Measurements from ENCODE around the gene TNFAIP6.

The TNFAIP6 gene

DNA sequence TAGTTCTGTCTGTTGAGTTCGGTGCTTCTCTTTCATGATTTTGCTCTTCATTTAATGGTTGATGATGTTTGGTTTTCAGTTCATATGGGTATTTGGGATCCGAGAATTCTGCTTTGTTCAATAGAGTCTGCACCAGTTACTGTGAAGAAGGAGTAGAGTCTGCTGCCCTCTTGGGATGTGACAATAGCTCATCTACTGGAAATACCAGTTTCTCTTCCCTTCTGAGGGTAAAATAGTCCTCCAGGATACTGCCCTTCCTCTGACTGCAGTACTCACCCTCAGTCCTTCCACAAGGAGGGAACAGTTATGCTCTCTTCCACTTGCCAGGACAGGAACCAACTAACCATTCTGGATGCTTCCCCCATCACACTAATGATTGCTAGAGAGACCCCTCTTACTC is 12.5 kb upstream of the TNFAIP6 start:
- Histone ChIP-seq H3K27ac (ENCODE audit: low read length) (no peak overlapping the region), H3K9me3 (ENCODE audit: insufficient read depth, low read length) (no peaks in the 10 kb centered on the region), H2AFZ (ENCODE audit: low read depth, low read length) (no peak overlapping the region), H3K4me2 (ENCODE audit: low read length) (no peak overlapping the region), H3K27me3 (ENCODE audit: low read depth, low read length) (no peaks in the 10 kb centered on the region), H3K4me3 (ENCODE audit: low read length) (no peak overlapping the region), H4K20me1 (ENCODE audit: insufficient read depth, low read length) (no peaks in the 10 kb centered on the region), H3K36me3 (replicated peaks; ENCODE audit: low read depth, low read length) (no peaks in the 10 kb centered on the region), H3K4me1 (ENCODE audit: low read length) (no peaks in the 10 kb centered on the region), H3K9ac (ENCODE audit: low read length) (no peak overlapping the region), H3K79me2 (ENCODE audit: low read length) (no peaks in the 10 kb centered on the region)
- TF ChIP-seq CTCF (IDR thresholded peaks at IDR 0.05; ENCODE audit: low read depth, low read length) = no peak
- no peak for TF ChIP-seq EZH2phosphoT487 (IDR thresholded peaks at IDR 0.05; ENCODE audit: low read depth)

GRCh38 chr2:151347294-151347693 is 10.1 kb upstream of the TNFAIP6 start:
- no peak overlapping the region for H3K4me3 ChIP-seq (ENCODE audit: low read length)
- TF ChIP-seq CTCF (IDR thresholded peaks at IDR 0.05; ENCODE audit: low read depth, low read length) (no peak), EZH2phosphoT487 (IDR thresholded peaks at IDR 0.05; ENCODE audit: low read depth) (no peak)
- no peak overlapping the region for H3K9ac ChIP-seq (ENCODE audit: low read length)
- no peak overlapping the region for H3K4me2 ChIP-seq (ENCODE audit: low read length)
- no peaks in the 10 kb centered on the region for H3K27me3 ChIP-seq (ENCODE audit: low read depth, low read length)
- H3K4me1 ChIP-seq (ENCODE audit: low read length) = no peaks in the 10 kb centered on the region
- no peaks in the 10 kb centered on the region for H3K36me3 ChIP-seq (replicated peaks; ENCODE audit: low read depth, low read length)
- H4K20me1 ChIP-seq (ENCODE audit: insufficient read depth, low read length) = no peaks in the 10 kb centered on the region
- H3K9me3 ChIP-seq (ENCODE audit: insufficient read depth, low read length) = no peaks in the 10 kb centered on the region
- no peak overlapping the region for H2AFZ ChIP-seq (ENCODE audit: low read depth, low read length)
- H3K27ac ChIP-seq (ENCODE audit: low read length) = no peak overlapping the region
- H3K79me2 ChIP-seq (ENCODE audit: low read length) = no peaks in the 10 kb centered on the region

DNA sequence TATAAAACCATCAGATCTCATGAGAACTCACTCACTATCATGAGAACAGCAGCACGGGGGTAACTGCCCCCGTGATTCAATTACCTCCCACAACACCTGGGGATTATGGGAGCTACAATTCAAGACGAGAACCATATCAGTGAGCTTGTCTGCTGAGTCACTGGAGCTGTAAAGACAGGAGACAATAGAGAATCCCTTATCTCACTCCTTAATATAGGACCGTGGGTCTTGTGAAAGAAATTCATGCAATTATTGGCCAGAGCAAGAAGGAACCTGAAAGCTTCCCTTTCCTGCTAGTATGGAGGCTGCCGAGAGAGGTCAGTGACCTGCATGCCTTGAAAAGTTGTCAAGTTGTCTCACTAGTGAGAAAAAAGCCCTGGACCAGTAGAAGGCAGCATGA is 9.5 kb upstream of the TNFAIP6 start:
- H2AFZ ChIP-seq (ENCODE audit: low read depth, low read length) = no peak overlapping the region
- TF ChIP-seq EZH2phosphoT487 (IDR thresholded peaks at IDR 0.05; ENCODE audit: low read depth) (no peak), CTCF (IDR thresholded peaks at IDR 0.05; ENCODE audit: low read depth, low read length) (no peak)
- H3K9ac ChIP-seq (ENCODE audit: low read length) = no peak overlapping the region
- H3K36me3 ChIP-seq (replicated peaks; ENCODE audit: low read depth, low read length) = no peaks in the 10 kb centered on the region
- H3K27me3 ChIP-seq (ENCODE audit: low read depth, low read length) = no peaks in the 10 kb centered on the region
- H3K4me2 ChIP-seq (ENCODE audit: low read length) = no peak overlapping the region
- H4K20me1 ChIP-seq (ENCODE audit: insufficient read depth, low read length) = no peaks in the 10 kb centered on the region
- H3K9me3 ChIP-seq (ENCODE audit: insufficient read depth, low read length) = no peaks in the 10 kb centered on the region
- no peaks in the 10 kb centered on the region for H3K79me2 ChIP-seq (ENCODE audit: low read length)
- no peak overlapping the region for H3K4me3 ChIP-seq (ENCODE audit: low read length)
- H3K27ac ChIP-seq (ENCODE audit: low read length) = no peak overlapping the region
- H3K4me1 ChIP-seq (ENCODE audit: low read length) = no peaks in the 10 kb centered on the region

GRCh38 chr2:151350579-151351195 is 6.7 kb upstream of the TNFAIP6 start:
- no peak overlapping the region for H3K4me3 ChIP-seq (ENCODE audit: low read length)
- no peak overlapping the region for H3K27ac ChIP-seq (ENCODE audit: low read length)
- H3K4me1 ChIP-seq (ENCODE audit: low read length) = no peaks in the 10 kb centered on the region
- H3K4me2 ChIP-seq (ENCODE audit: low read length) = no peak overlapping the region
- no peaks in the 10 kb centered on the region for H3K9me3 ChIP-seq (ENCODE audit: insufficient read depth, low read length)
- H3K27me3 ChIP-seq (ENCODE audit: low read depth, low read length) = no peaks in the 10 kb centered on the region
- no peaks in the 10 kb centered on the region for H4K20me1 ChIP-seq (ENCODE audit: insufficient read depth, low read length)
- no peaks in the 10 kb centered on the region for H3K79me2 ChIP-seq (ENCODE audit: low read length)
- no peak overlapping the region for H2AFZ ChIP-seq (ENCODE audit: low read depth, low read length)
- H3K9ac ChIP-seq (ENCODE audit: low read length) = no peak overlapping the region
- H3K36me3 ChIP-seq (replicated peaks; ENCODE audit: low read depth, low read length) = no peaks in the 10 kb centered on the region
- no peak for TF ChIP-seq CTCF (IDR thresholded peaks at IDR 0.05; ENCODE audit: low read depth, low read length)
- no peak for TF ChIP-seq EZH2phosphoT487 (IDR thresholded peaks at IDR 0.05; ENCODE audit: low read depth)

Data from OCI-LY3 (cell line).